ENCODE measurements around the gene MNX1.
A peak's percentile ranks its signal among the peaks of the same experiment; 100 is the strongest.

MNX1 gene

DNA sequence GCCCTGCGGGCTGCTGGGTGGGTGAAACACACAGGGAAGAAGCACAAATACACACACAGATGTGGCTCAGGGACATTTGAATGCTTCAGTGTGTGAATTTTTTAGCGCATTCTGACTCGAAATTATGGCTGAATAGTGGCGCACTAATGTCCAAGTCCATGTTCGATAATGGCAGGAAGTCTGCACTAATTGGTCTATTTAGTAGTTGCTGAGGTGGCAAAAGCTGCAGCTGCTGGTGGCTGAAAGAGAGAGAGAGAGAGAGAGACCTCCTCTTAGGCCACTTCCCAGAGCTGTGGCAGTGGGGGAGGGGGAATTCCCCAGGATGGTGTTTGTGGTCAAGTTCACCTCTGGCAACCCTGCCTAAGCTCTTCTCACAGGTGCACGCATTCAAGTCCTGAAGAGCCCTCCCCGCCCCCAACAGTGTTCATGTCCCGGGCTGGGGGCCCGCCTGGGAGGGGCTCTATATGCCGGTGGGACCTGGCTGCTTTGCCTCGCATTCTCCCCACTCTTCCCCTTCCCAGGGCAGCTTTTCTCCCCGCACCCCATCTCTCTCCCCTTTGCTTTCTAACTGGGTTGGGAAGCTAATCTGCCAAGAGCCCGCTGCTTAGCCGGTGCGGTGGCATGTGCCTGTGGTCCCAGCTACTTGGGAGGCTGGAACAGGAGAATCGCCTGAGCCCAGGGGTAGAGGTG is 6.0 kb upstream of the MNX1 start:
- peaks cover 98% of the 10 kb centered on the region for H3K27me3 ChIP-seq (ENCODE audit: insufficient read depth, low read length)
- H3K9me3 ChIP-seq (ENCODE audit: low read length), result no peaks in the 10 kb centered on the region
- no peaks in the 10 kb centered on the region for H3K36me3 ChIP-seq (ENCODE audit: insufficient read depth, low read length)
- no peak overlapping the region for H3K4me3 ChIP-seq (ENCODE audit: low read length)
- no peaks in the 10 kb centered on the region for H3K4me1 ChIP-seq (ENCODE audit: insufficient read depth, low read length)
- H2AFZ ChIP-seq (ENCODE audit: low read depth, low read length), result no peak overlapping the region

DNA sequence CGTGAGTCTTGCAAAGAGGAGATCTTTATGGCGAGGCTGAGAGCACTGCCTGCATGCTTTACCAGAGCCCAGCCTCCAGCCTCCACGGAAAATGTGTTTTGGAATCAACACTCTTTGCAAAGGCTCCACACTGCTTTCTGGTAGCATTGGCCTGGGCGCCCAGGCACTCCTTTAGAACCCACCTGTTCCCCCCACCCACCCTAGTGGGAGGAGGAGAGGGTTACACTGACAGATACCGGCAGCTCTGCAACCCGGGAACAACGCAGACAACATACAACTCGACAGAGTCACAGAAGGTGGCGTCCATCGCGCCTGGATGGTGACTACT is 5.5 kb upstream of the MNX1 start:
- no peak overlapping the region for H2AFZ ChIP-seq (ENCODE audit: low read depth, low read length)
- no peak overlapping the region for H3K4me3 ChIP-seq (ENCODE audit: low read length)
- peaks cover 98% of the 10 kb centered on the region for H3K27me3 ChIP-seq (ENCODE audit: insufficient read depth, low read length)

DNA sequence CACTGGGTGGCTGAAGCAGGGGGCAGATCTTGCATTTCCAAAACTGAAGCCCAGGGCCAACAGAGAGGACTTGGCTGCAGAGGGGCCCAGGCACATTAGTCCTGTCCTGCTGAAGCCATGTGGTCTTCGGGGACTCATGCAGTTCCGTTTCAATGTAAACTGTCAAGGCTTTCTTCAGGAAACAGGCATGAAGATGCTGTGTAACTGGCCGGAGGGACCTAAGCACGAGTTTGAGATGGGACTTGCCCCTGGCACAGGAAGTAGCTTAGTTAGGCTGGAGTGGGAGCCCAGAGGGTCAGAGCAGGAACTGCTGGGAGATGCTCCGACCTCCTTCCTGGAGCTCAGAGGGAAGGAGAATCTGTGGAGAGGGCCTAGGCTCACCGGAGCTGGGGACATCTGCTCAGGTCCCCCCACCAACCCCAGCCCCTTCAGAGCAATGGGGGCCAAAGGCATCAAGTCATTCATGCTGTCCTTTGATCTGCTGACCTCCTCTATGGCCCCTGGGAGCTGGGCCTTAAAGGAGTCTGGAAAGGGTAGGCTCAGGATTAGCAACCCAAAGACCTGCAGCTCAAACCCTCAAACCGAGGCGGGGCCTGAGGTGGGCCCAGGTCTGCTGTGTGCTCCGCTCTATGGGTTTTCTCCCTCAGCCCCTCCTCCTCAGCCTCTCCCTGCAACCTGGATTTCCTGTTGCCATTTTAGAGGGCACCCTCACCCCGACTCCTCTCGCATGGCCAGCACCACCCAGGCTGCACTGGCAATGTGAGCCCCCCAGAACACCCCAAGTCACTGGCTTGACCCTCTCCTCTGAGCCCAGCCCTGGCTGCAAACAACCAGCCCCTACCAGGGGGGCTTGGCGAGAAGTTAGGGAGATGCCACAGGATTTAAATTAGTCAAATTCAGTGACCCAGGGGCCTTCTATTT is 4.4 kb upstream of the MNX1 start:
- peaks cover 91% of the 10 kb centered on the region for H3K27me3 ChIP-seq (ENCODE audit: insufficient read depth, low read length)
- H3K4me3 ChIP-seq (ENCODE audit: low read length), result no peak overlapping the region
- H3K9me3 ChIP-seq (ENCODE audit: low read length), result no peaks in the 10 kb centered on the region
- H3K36me3 ChIP-seq (ENCODE audit: insufficient read depth, low read length), result no peaks in the 10 kb centered on the region
- H3K4me1 ChIP-seq (ENCODE audit: insufficient read depth, low read length), result peaks cover 4% of the 10 kb centered on the region
- H2AFZ ChIP-seq (ENCODE audit: low read depth, low read length), result no peak overlapping the region

More for the DNA sequence above, 5.5 kb upstream of the MNX1 start:
- H3K9me3 ChIP-seq (ENCODE audit: low read length), result no peaks in the 10 kb centered on the region
- no peaks in the 10 kb centered on the region for H3K36me3 ChIP-seq (ENCODE audit: insufficient read depth, low read length)
- H3K4me1 ChIP-seq (ENCODE audit: insufficient read depth, low read length), result peaks cover 4% of the 10 kb centered on the region

DNA sequence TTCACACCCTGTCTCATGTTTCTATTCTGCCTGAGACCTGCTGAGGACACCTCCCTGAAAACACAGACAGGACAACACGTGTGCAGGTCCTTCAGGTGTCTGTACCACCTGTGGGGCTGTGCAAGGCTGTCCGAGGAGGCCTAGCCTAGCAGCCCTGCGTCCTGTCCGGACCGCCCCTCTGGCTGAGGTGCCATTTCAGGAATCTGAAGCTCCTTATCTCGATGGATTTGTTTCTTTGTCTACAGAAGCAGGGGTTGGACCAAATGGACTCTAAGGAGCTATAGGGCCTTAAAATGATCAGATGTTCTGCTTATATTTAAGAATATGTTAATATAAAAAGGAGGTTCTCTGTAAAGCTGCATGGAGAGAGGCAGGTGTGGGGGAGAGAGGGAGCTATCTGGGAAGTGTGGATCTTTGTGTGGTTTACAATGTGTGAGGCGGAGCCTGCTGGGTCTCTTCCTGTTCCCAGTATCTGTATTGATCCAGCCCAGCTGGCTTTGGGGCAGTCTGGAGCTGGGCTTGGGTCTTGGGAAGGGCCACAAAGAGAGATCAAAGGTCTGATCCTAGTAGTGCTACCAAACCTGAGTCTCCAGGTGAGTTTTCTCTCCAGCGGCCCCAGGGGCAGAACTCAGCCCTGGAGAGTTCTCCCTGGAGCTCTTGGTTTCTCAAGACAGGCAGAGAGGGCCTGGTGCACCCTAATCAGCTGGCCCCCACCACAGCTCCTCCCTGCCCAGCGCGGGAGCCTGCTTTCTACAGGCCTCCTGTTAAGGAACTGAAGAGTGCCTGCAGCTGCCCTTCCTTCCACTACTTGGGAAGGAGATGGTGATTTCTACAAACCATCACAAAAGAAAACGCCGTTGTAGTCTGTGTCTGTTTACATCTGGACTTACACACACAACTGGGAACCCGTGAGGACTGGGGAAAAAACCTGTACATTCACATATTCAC is 3.4 kb upstream of the MNX1 start:
- H3K4me3 ChIP-seq (ENCODE audit: low read length), result no peak overlapping the region
- H3K4me1 ChIP-seq (ENCODE audit: insufficient read depth, low read length), result peaks cover 4% of the 10 kb centered on the region
- no peaks in the 10 kb centered on the region for H3K9me3 ChIP-seq (ENCODE audit: low read length)
- peaks cover 87% of the 10 kb centered on the region for H3K27me3 ChIP-seq (ENCODE audit: insufficient read depth, low read length)
- H3K36me3 ChIP-seq (ENCODE audit: insufficient read depth, low read length), result no peaks in the 10 kb centered on the region
- no peak overlapping the region for H2AFZ ChIP-seq (ENCODE audit: low read depth, low read length)

DNA sequence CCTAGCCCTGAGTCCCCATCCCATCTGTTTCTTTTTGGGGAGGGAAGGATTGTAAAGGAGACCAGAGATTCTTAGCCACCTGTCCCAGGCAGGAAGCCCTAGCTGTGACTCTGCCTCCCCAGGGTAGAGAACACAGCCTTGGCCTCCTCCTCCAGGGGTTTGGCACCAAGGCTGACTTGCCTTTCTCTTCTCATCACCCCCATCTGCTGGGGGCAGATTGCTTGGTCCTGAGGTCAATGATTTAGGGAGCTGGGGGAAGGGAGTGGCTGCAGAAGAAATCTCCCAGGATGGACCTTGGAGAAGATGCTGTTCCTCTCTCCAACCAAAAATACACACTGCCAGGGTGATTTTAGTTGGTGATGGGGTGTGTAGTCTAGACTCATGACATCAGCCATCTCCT is 2.6 kb upstream of the MNX1 start:
- Histone ChIP-seq H3K36me3 (ENCODE audit: insufficient read depth, low read length) (no peaks in the 10 kb centered on the region), H3K4me3 (ENCODE audit: low read length) (no peak overlapping the region), H3K9me3 (ENCODE audit: low read length) (no peaks in the 10 kb centered on the region), H3K27me3 (ENCODE audit: insufficient read depth, low read length) (peaks cover 87% of the 10 kb centered on the region), H3K4me1 (ENCODE audit: insufficient read depth, low read length) (peaks cover 4% of the 10 kb centered on the region), H2AFZ (ENCODE audit: low read depth, low read length) (no peak overlapping the region)

DNA sequence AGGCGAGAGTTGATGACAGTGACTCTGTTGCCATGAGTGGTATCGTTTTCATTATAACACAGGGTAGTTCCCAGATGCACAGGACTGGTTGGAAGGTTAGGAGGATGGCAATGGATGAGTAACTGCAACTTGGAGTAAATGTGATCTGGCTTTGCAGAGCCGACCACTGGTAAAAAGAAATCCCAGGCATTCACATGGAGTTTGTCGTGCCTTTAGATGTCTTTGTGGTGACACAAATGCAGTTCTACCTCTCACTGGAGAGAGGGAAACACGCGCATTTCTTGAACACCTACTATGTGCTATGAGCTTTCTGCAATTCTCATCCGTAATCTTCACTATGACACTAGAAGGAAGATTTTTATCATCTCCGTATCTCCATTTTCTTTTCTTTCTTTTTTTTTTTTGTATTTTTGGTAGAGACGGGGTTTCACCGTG is 1.7 kb upstream of the MNX1 start:
- peaks cover 4% of the 10 kb centered on the region for H3K4me1 ChIP-seq (ENCODE audit: insufficient read depth, low read length)
- peaks cover 87% of the 10 kb centered on the region for H3K27me3 ChIP-seq (ENCODE audit: insufficient read depth, low read length)
- no peaks in the 10 kb centered on the region for H3K9me3 ChIP-seq (ENCODE audit: low read length)
- no peaks in the 10 kb centered on the region for H3K36me3 ChIP-seq (ENCODE audit: insufficient read depth, low read length)
- no peak overlapping the region for H3K4me3 ChIP-seq (ENCODE audit: low read length)
- H2AFZ ChIP-seq (ENCODE audit: low read depth, low read length), result no peak overlapping the region

DNA sequence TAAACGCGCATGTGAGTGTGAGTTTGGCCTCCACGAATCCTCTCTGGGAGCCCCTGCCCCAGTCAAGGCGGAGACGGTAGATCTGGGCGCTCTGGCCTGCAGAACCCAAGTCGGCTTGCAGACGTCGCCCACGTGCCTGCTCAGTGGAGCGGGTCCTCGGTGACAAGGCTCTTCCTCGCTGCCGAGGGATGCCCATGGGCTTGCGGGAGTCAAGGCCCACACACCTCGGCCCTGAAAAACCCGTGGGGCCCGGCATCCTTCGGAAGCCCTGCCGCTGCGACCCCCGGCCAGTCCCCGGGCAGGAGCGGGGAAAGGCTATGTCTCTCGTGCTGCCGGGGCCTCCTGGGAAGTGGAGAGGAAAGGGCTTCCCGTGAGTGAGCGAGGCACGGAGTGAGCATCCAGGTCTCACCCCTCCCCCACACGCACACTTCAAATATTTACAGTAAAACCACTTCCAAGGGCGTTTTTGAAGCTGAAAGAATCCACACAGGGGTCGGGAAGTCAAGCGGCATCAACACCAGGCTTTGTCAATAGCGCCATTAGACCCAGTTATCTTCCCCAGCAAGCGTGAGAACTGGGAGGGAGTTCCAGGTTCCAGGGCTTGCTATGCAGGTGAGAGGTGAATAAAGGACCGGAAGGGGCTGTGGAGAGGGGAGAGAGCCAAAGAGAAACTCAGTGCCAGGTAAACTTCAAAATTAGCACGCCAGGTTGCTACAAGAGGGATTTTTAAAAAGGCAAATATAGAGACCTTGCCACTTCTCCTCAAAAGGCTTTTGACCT is 1.1 kb upstream of the MNX1 start:
- Histone ChIP-seq H3K36me3 (ENCODE audit: insufficient read depth, low read length) (no peaks in the 10 kb centered on the region), H3K4me3 (ENCODE audit: low read length) (no peak overlapping the region), H3K27me3 (ENCODE audit: insufficient read depth, low read length) (peaks cover 87% of the 10 kb centered on the region), H3K9me3 (ENCODE audit: low read length) (no peaks in the 10 kb centered on the region), H3K4me1 (ENCODE audit: insufficient read depth, low read length) (peaks cover 4% of the 10 kb centered on the region), H2AFZ (ENCODE audit: low read depth, low read length) (no peak overlapping the region)

DNA sequence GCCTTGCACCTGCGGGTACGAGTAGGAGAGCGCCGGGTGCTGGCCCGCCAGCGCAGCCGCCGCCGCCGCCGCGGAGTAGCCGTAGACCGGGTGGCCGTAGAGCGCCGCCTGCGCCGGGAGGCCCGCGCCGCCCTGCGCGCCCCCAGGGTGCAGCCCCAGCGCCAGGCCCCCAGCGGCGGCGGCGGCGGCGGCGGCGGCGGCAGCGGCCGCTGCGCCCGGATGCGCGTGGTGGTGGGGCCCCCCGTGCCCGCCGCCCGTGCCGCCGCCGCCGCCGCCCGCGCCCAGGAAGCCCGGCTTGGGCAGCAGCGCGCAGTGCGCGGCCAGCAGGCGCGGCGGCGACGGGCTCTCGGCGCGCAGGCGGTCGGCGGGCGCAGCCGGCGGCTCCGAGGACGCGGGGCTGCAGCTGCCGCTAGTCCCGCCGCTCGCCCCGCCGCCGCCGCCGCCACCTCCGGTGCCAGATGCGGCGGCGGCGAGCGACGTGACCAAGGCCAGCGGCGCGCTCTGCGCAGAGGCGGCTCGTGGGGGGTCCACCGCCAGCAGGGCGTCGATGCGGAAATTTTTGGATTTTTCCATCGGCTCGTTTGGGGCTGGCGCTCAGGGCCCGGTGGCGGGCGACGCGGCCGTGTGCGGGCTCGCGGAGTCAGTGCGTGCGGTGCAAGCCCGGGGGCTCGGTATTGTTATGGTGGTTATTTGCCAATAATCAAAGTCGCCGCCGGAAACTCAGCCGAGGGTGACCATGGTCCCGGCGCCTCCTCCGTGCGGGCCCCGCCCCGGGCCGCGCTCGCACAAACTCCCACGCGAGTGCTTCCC is 480 bp downstream of the MNX1 start:
- H3K9me3 ChIP-seq (ENCODE audit: low read length), result no peaks in the 10 kb centered on the region
- peaks cover 87% of the 10 kb centered on the region for H3K27me3 ChIP-seq (ENCODE audit: insufficient read depth, low read length)
- peak overlapping the region; percentile 53 for H3K4me3 ChIP-seq (ENCODE audit: low read length)
- H3K4me1 ChIP-seq (ENCODE audit: insufficient read depth, low read length), result peaks cover 4% of the 10 kb centered on the region
- peak overlapping the region; percentile 71 for H2AFZ ChIP-seq (ENCODE audit: low read depth, low read length)
- H3K36me3 ChIP-seq (ENCODE audit: insufficient read depth, low read length), result no peaks in the 10 kb centered on the region

DNA sequence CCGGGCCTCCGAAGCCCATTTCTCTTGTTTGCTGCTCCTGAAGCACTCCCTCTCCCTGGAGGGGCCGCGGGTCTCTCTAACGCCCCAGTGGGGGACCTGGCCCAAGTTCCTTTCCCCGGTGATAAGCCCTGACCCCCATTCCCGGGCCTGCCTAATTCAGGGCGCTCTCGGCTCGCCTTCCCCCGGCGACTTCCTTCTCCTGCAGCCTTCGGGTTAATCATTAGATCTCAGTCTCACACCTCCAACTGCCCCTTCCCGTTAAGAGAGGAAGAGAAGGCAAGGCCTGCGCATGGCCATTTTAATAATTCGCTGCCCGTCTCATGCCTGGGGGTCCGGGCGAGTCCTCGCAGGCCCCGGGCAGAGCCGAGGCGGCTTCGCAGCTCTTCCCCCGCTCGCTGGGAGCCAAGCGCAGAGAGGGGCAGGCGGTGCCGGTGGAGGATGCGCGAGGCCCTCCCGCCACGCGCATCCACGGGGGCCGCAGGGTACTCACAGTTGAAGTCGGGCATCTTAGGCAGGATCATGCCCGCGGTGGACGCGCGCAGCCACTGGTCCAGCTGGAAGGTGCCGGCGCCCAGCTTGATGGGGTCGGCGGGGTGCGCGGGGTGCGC is 1.2 kb downstream of the MNX1 start:
- Histone ChIP-seq H2AFZ (ENCODE audit: low read depth, low read length) (no peak overlapping the region), H3K27me3 (ENCODE audit: insufficient read depth, low read length) (peaks cover 87% of the 10 kb centered on the region), H3K4me1 (ENCODE audit: insufficient read depth, low read length) (peaks cover 4% of the 10 kb centered on the region), H3K36me3 (ENCODE audit: insufficient read depth, low read length) (no peaks in the 10 kb centered on the region), H3K9me3 (ENCODE audit: low read length) (no peaks in the 10 kb centered on the region), H3K4me3 (ENCODE audit: low read length) (no peak overlapping the region)

DNA sequence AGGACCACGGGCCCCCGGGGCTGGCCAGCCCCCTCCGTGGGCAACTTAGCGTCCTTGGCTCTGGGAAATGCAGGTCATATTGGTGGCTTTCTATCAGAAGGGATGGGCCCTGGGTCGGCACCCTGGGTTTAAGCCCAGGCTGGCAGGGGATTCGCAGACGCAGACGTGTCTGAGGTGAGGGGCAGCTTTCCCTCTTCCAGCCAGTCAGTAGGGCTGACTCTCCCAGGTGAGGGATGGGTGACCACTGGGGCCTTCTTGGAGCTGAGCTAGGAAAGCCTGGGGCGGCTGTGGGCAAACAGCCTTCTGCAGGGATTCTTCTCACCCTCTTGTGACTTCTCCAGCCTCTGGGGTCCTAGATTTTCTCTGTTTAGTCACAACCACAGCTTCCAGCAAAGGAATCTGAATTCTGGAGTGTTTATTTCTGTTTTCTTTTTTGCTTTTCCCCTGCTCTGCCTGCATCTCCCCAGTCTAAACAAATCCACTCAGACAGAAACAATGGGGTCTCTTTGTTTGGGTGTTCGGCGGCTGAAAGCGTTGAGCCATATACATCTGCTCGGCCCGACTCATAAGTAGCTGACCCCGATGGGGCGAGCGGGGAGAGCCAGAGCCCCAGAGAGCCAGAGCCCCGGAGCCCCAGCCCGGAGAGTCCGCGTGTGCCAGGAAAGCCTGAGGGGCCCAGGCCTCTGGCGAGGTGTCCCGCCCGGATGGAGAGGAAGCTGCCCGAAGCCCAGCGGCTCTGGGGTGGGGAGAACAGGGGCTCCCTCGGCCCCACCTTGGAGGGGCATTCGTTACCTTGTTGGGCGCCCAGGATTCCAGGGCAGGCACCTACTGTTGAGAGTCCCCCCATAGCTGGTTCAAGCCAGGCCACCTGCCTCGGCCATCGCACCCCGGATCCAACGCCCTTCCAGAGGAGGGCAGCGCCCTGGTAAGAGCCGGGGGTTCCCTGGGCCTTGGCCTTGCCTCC is 2.0 kb downstream of the MNX1 start:
- Histone ChIP-seq H3K27me3 (ENCODE audit: insufficient read depth, low read length) (peaks cover 87% of the 10 kb centered on the region), H3K4me1 (ENCODE audit: insufficient read depth, low read length) (peaks cover 12% of the 10 kb centered on the region), H3K36me3 (ENCODE audit: insufficient read depth, low read length) (no peaks in the 10 kb centered on the region), H3K9me3 (ENCODE audit: low read length) (no peaks in the 10 kb centered on the region), H3K4me3 (ENCODE audit: low read length) (no peak overlapping the region), H2AFZ (ENCODE audit: low read depth, low read length) (no peak overlapping the region)

All from neuron (in vitro differentiated cells).